GM19467 (cell line): ENCODE data around the gene TNS1.

Experiments
- ATAC-seq: cut with Tn5 transposase; IDR thresholded peaks from one replicate; pipeline ENCODE4 v1.9.1; 2021; ENCODE audit warnings: mild to moderate bottlenecking, moderate library complexity; ENCODE audit not compliant: unreplicated experiment

TNS1 gene

DNA sequence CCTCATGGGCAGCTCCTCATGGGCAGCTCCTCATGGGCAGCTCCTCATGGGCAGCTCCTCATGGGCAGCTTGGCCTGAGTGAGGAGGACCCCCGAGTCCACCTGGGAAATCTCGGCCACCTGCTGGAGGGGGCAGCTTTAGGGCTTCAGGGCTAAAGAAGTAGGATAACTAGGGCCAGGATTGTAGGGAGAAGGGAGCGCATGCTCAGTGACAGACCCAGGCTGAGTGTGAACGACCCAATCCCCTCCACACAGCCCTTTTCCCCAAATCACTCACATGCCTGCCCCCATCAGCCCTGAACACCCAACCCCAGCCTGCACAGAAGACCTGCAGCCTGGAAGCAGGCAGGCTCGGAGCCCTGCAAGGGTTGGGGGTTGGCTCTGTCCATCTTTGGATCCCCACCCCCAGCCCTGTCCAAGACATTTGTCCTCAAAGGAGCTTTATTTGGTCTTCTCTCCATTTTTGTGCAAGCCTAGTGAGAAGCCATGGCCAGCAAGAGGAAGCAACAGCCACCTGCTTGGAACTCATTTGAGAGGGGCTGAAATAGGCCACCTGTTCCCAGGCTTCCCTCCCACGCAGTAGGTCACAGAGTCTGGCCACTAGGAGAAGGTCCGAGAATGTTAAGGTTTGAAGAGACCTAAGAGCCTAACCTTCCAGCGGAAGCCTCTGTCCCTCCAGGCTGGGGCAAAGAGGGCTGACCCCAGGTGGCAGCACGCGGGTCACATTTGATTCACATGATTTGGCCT, 249.9 kb downstream of the TNS1 start:
- ATAC-seq: no peak

- ATAC-seq: no peak
Measured at GRCh38 chr2:217751952-217752351, 250.8 kb downstream of the TNS1 start.

DNA sequence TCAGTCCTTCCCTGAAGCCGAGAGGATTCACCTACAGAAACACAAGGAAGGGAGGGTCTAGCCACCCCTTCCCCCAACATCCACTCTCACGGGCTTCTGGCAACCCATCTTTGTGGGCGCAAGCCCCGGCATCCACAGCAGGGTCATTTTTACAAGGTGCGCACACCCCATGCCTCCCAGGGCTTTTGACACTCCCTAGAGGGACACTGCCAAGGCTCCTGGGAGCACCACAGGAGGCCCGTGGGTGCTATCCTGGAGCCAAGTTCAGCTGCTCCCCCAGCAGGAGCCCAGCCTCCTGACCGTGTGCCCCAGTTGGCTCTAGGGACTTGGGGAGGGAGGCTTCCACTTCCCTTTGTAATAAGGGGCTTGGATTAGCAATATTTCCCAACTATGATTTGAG, 251.6 kb downstream of the TNS1 start:
- ATAC-seq: no peak
